Measurements from ENCODE around the gene OXT.
"Not testable (repeated sequence)": the region's sequence is repeated elsewhere in the genome, so short reads cannot be mapped to it uniquely, and the experiment has no call there.

Gene OXT

GRCh38 chr20:3106185-3106584, 34.8 kb downstream of the OXT start:
- no peaks in the 10 kb centered on the region for H3K27me3 ChIP-seq (ENCODE audit: control insufficient read depth, insufficient read depth, low read length)
- H3K4me3 ChIP-seq (ENCODE audit: low read depth, low read length) = no peak overlapping the region
- H3K36me3 ChIP-seq (ENCODE audit: control insufficient read depth, insufficient read depth, low read length) = no peaks in the 10 kb centered on the region
- no peak overlapping the region for H3K9ac ChIP-seq (ENCODE audit: low read depth, low read length)
- no peaks in the 10 kb centered on the region for H3K9me3 ChIP-seq (ENCODE audit: control insufficient read depth, insufficient read depth, low read length)
- peak overlapping the region; percentile 53 for H3K27ac ChIP-seq (ENCODE audit: low read depth, low read length)
- H3K4me1 ChIP-seq (ENCODE audit: control insufficient read depth, insufficient read depth, low read length) = no peaks in the 10 kb centered on the region; the same call in 1 of the 2 replicates

DNA sequence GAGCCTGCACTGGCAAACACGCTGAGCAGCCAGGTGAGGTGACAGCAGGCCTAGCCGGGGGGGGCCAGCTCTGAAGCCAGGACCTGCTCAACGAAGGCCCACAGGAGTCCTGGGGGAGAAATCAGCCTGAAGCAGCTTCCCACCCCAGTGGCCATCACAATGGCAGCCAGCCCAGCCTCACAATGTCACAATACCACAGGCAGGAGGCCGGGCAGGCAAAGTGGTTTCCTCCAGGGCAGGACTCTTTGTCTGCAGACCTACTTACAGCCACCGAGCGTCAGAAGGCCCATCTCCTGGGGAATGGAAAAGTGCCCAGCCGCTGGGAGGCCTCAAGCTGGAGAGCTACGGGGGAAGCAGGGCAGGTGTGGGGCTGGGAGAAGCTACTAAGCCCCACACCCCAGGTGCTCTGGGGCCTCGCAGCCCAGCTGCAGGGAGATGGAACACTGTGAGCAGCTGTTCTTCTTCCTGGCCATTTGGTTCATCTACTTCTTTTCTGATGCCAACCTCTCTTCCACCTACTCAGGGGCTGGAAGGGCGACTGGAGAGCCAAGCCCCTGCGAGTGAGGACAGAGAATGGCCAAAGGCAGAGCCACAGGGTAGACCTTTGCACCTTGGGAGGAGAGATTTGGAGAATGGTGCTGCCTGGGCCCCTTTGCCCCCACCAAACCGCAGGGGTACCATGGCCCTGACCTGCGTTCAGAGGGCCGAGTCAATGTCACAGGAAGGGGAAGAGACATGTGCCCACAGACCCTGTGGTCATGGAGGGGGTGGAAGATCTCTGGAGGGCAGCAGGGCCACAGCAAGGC, 35.4 kb downstream of the OXT start:
- H3K4me3 ChIP-seq (ENCODE audit: low read depth, low read length) = no peak overlapping the region
- no peaks in the 10 kb centered on the region for H3K36me3 ChIP-seq (ENCODE audit: control insufficient read depth, insufficient read depth, low read length)
- no peaks in the 10 kb centered on the region; the same call in 1 of the 2 replicates for H3K4me1 ChIP-seq (ENCODE audit: control insufficient read depth, insufficient read depth, low read length)
- H3K27me3 ChIP-seq (ENCODE audit: control insufficient read depth, insufficient read depth, low read length) = no peaks in the 10 kb centered on the region
- H3K9ac ChIP-seq (ENCODE audit: low read depth, low read length) = no peak overlapping the region
- H3K27ac ChIP-seq (ENCODE audit: low read depth, low read length) = peak overlapping the region; percentile 53
- H3K9me3 ChIP-seq (ENCODE audit: control insufficient read depth, insufficient read depth, low read length) = no peaks in the 10 kb centered on the region

DNA sequence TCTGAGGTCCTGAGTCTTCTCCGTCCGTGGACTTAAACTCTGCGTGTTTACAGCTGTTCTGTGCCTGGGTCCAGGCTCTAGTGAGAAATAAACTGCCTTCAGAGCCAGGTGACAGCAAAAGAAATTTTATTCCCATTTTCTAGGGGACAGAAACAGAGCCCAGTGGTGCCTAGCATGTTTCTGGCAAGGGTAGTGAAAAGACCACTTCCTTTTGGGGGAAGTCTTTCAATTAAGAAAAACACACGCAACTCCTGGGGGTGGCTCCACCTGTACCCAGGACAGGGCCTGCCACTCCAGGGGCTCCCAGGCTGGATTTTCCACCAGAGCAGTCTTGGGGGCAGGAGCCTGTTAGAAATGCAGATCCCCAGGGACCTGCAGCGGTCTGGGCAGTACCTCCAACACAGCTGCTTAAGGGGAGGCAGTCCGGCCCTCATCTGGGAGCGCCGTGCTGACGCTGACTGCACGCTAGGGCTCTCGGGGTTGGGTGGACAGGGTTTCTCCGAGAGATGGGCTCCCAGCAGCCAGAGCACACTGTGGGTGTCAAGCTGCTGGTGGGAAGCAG, 36.1 kb downstream of the OXT start:
- Histone ChIP-seq H3K27me3 (ENCODE audit: control insufficient read depth, insufficient read depth, low read length) (no peaks in the 10 kb centered on the region), H3K4me3 (ENCODE audit: low read depth, low read length) (no peak overlapping the region), H3K27ac (ENCODE audit: low read depth, low read length) (no peak overlapping the region), H3K36me3 (ENCODE audit: control insufficient read depth, insufficient read depth, low read length) (no peaks in the 10 kb centered on the region), H3K9ac (ENCODE audit: low read depth, low read length) (no peak overlapping the region), H3K9me3 (ENCODE audit: control insufficient read depth, insufficient read depth, low read length) (no peaks in the 10 kb centered on the region), H3K4me1 (ENCODE audit: control insufficient read depth, insufficient read depth, low read length) (no peaks in the 10 kb centered on the region; the same call in 1 of the 2 replicates)

DNA sequence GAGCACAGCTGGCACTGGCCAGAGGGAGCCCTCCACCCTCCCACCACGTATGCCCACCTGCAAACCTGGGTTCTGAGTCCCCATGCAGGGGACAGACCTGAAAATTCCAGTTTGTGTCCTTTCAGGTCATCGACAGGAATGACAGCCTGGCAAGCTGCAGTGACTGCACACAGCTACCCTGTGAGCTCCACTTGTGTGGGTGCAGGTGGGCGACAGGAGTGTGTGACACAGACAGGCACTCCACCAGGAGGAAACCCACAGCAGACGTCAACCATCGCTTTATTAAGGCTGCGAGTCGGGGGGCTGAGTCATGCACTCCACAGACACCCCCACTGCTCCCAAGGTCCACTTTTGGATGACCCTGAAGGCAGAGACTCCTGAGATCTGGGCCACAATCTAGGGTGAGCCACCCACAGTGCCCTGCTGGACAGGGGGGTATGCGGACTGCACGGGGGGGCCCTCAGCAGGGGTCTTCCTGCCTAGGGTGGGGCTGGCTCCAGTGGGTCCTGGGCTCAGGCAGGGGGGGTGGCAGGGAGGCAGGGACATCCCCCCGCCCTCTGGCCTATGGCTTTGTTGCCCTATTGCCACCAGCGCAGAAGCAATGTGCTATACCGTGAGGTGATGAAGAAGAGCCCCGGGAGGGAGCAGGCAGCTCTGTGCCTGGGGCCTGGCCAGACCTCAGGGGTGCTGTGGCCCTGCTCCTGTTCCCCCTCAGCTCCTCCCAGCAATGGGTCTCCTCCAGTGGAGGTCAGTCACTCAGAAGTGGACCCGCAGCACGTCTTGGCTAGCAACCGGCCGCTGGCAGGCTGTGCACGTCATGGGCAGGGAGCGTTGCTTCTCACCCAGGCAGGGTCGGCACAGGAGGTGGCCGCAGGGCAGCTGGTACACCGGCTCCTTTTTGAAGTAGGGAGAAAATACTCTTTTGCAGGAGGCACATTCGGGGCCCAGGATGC, 38.2 kb downstream of the OXT start:
- Histone ChIP-seq H3K27ac (ENCODE audit: low read depth, low read length) (no peak overlapping the region), H3K9ac (ENCODE audit: low read depth, low read length) (no peak overlapping the region), H3K4me3 (ENCODE audit: low read depth, low read length) (no peak overlapping the region), H3K27me3 (ENCODE audit: control insufficient read depth, insufficient read depth, low read length) (no peaks in the 10 kb centered on the region), H3K4me1 (ENCODE audit: control insufficient read depth, insufficient read depth, low read length) (no peaks in the 10 kb centered on the region; the same call in 1 of the 2 replicates), H3K36me3 (ENCODE audit: control insufficient read depth, insufficient read depth, low read length) (no peaks in the 10 kb centered on the region), H3K9me3 (ENCODE audit: control insufficient read depth, insufficient read depth, low read length) (no peaks in the 10 kb centered on the region)

DNA sequence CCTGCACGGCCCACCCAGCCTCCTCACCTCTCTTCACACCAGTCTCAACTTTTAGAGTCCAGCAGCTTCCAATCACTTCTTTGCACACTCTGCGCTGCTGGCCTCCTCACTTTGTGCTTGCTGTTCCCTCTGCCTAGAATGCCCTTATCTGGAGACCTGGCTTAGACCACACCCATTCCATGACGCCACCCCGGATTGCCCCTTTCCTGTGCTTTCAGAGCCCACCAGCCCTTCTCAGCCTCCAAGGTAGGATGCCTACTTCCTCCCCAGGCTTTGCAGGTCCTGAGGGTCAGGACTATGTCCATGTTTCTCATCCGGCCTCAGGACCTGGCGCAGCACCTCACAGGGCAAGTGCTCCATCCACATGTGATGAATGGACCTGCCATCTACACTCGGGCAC, 40.1 kb downstream of the OXT start:
- H3K4me1 ChIP-seq (ENCODE audit: control insufficient read depth, insufficient read depth, low read length) = no peaks in the 10 kb centered on the region; the same call in 1 of the 2 replicates
- H3K27ac ChIP-seq (ENCODE audit: low read depth, low read length) = no peak overlapping the region
- H3K9me3 ChIP-seq (ENCODE audit: control insufficient read depth, insufficient read depth, low read length) = no peaks in the 10 kb centered on the region
- no peak overlapping the region for H3K9ac ChIP-seq (ENCODE audit: low read depth, low read length)
- H3K4me3 ChIP-seq (ENCODE audit: low read depth, low read length) = no peak overlapping the region
- no peaks in the 10 kb centered on the region for H3K27me3 ChIP-seq (ENCODE audit: control insufficient read depth, insufficient read depth, low read length)
- H3K36me3 ChIP-seq (ENCODE audit: control insufficient read depth, insufficient read depth, low read length) = no peaks in the 10 kb centered on the region

GRCh38 chr20:3111995-3112394, 40.6 kb downstream of the OXT start:
- Histone ChIP-seq H3K27me3 (ENCODE audit: control insufficient read depth, insufficient read depth, low read length) (no peaks in the 10 kb centered on the region), H3K4me3 (ENCODE audit: low read depth, low read length) (no peak overlapping the region), H3K36me3 (ENCODE audit: control insufficient read depth, insufficient read depth, low read length) (no peaks in the 10 kb centered on the region), H3K27ac (ENCODE audit: low read depth, low read length) (no peak overlapping the region), H3K9ac (ENCODE audit: low read depth, low read length) (no peak overlapping the region), H3K4me1 (ENCODE audit: control insufficient read depth, insufficient read depth, low read length) (no peaks in the 10 kb centered on the region; the same call in 1 of the 2 replicates), H3K9me3 (ENCODE audit: control insufficient read depth, insufficient read depth, low read length) (no peaks in the 10 kb centered on the region)

DNA sequence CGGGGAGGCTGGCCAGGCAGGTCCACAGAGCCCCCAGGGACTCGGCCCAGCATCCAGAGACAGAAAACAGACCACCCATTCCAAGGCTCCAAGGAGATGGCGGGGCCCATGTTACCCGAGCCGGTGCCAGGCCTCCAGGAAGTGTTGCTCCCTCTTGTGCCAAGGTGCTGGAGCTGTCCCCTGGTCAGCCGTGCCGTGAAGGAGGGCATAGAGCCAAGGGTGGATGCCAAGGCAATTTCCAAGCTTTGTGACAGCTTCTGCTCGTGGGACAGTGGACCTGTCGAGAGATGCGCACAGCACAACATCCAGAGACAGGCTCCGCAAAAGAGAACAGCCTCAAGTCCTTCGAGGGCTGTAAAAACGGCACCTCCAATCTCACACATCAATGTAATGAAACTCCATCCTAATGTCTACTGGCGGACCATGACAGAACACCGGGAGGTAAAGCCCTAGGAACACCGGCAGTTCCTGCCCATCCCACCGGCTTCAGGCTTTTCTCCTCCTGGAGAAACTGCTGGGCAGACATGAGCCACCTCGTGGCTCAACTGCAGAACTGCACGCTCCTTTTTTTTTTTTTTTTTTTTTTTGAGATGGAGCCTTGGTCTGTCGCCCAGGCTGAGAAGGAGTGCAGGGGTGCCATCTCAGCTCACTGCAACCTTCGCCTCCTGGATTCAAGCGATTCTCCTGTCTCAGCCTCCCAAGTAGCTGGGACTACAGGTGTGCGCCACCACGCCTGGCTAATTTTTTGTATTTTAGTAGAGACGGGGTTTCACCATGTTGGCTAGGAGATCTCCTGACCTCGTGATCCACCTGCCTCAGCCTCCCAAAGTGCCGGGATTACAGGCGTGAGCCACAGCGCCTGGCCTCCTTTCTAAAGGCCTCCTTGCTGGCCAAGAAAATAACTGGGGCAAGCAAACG, 44.0 kb downstream of the OXT start:
- Histone ChIP-seq H3K27ac (ENCODE audit: low read depth, low read length) (no peak overlapping the region), H3K4me1 (ENCODE audit: control insufficient read depth, insufficient read depth, low read length) (no peaks in the 10 kb centered on the region), H3K9ac (ENCODE audit: low read depth, low read length) (no peak overlapping the region), H3K9me3 (ENCODE audit: control insufficient read depth, insufficient read depth, low read length) (no peaks in the 10 kb centered on the region), H3K4me3 (ENCODE audit: low read depth, low read length) (no peak overlapping the region), H3K27me3 (ENCODE audit: control insufficient read depth, insufficient read depth, low read length) (no peaks in the 10 kb centered on the region), H3K36me3 (ENCODE audit: control insufficient read depth, insufficient read depth, low read length) (no peaks in the 10 kb centered on the region)

- no peak overlapping the region for H3K9ac ChIP-seq (ENCODE audit: low read depth, low read length)
- H3K27me3 ChIP-seq (ENCODE audit: control insufficient read depth, insufficient read depth, low read length) = no peaks in the 10 kb centered on the region
- no peaks in the 10 kb centered on the region for H3K9me3 ChIP-seq (ENCODE audit: control insufficient read depth, insufficient read depth, low read length)
- no peak overlapping the region for H3K27ac ChIP-seq (ENCODE audit: low read depth, low read length)
- H3K4me1 ChIP-seq (ENCODE audit: control insufficient read depth, insufficient read depth, low read length) = no peaks in the 10 kb centered on the region
- H3K36me3 ChIP-seq (ENCODE audit: control insufficient read depth, insufficient read depth, low read length) = peaks cover 3% of the 10 kb centered on the region; the same call in 1 of the 2 replicates
- H3K4me3 ChIP-seq (ENCODE audit: low read depth, low read length) = no peak overlapping the region
These were observed 44.9 kb downstream of the OXT start for GRCh38 chr20:3116341-3116740.

- not testable (repeated sequence) for H3K4me3 ChIP-seq (ENCODE audit: low read depth, low read length); H3K27ac ChIP-seq (ENCODE audit: low read depth, low read length)
These were observed 46.5 kb downstream of the OXT start for GRCh38 chr20:3117839-3118379.

GRCh38 chr20:3119044-3119443, 47.6 kb downstream of the OXT start:
- H3K27me3 ChIP-seq (ENCODE audit: control insufficient read depth, insufficient read depth, low read length) = no peaks in the 10 kb centered on the region
- H3K27ac ChIP-seq (ENCODE audit: low read depth, low read length) = no peak overlapping the region
- H3K9ac ChIP-seq (ENCODE audit: low read depth, low read length) = no peak overlapping the region
- H3K4me3 ChIP-seq (ENCODE audit: low read depth, low read length) = no peak overlapping the region
- H3K36me3 ChIP-seq (ENCODE audit: control insufficient read depth, insufficient read depth, low read length) = peaks cover 25% of the 10 kb centered on the region
- H3K4me1 ChIP-seq (ENCODE audit: control insufficient read depth, insufficient read depth, low read length) = no peaks in the 10 kb centered on the region
- peaks cover 17% of the 10 kb centered on the region for H3K9me3 ChIP-seq (ENCODE audit: control insufficient read depth, insufficient read depth, low read length)

More at GRCh38 chr20:3117839-3118379, 46.5 kb downstream of the OXT start:
- not testable (repeated sequence) for H3K4me1 ChIP-seq (ENCODE audit: control insufficient read depth, insufficient read depth, low read length); H3K9ac ChIP-seq (ENCODE audit: low read depth, low read length); H3K9me3 ChIP-seq (ENCODE audit: control insufficient read depth, insufficient read depth, low read length); H3K27me3 ChIP-seq (ENCODE audit: control insufficient read depth, insufficient read depth, low read length)
- peaks cover 19% of the 10 kb centered on the region for H3K36me3 ChIP-seq (ENCODE audit: control insufficient read depth, insufficient read depth, low read length)
